Activated CD4-positive, alpha-beta T cell treated with anti-CD3 and anti-CD28 coated beads, Interleukin-2, amount 50 U/mL, for 24 hours (primary cell): ENCODE results near the gene CCIN.

ENCODE experiments used
- DNase-seq, 2 donors: peaks; one replicate each; pipeline ENCODE4 v3.0.0-alpha.2; 2020; ENCODE audit warnings: low read depth in 1 of 2, low spot score in 1 of 2

Gene CCIN

DNA sequence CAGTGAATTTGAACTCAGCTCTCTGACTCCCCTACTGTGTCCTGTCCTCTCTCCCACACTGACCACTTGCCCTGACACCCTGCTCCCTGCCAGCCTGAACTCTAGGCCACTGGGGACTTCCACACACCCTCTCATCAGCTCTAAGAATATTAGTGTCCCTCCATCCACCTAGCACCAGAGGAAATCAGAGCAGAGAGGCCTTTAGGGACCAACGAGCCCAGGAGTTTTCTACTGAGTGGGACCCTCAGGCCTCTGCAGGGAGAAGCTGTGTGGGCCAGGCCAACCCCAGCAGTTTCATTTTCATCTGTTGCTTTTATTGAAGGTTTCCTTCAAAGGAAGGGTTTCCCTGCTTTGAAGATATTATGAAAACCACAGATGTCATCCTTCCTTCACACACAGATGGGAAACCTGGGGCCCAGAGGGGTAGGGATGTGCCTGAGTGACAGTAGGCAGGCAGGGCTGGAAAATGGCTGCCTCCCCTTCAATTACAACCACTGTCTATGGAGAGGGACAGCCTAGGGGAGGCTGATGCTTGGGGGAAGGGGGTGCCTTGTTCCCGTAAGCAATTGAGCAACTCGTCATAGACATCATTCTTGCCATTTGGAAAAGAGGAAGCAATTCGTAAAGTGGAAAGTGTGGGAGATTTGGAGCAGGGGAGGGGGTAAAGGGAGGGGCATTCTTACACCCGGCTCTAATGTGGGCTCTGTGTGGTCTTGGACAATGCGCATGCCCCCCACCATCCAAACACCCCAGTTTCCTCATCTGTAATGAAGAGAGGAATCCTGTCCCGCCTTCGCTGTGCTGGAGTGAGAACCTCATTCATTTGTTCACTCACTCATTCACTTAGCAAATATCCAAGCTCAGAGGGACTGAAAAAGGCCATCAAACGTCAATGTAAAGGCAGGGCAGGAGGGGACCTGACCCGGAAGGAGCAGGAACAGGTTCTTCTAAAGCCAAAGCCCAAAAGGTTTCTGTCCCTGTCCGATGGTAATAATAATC is 28.8 kb upstream of the CCIN start:
- no peak for DNase-seq

DNA sequence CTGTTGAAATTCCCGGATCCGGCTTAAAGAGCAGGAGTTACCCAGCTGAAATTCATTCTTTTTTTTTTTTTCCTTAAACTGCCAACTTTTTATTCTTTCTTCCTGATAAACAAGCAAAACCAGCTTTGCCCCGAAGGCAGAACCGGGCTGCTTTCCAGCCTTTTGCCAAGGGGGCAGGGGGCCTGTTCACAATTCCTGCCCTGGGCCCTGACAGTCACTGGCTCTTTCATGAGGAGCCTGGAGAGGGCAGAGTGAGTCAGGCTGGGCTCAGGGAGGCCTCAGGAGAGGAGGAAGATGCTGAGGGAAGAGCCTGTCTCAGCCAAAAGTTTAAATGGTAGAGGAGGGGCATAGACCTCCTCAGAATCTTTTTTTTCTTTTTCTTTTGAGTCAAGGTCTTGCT is 27.9 kb upstream of the CCIN start:
- no peak for DNase-seq

DNA sequence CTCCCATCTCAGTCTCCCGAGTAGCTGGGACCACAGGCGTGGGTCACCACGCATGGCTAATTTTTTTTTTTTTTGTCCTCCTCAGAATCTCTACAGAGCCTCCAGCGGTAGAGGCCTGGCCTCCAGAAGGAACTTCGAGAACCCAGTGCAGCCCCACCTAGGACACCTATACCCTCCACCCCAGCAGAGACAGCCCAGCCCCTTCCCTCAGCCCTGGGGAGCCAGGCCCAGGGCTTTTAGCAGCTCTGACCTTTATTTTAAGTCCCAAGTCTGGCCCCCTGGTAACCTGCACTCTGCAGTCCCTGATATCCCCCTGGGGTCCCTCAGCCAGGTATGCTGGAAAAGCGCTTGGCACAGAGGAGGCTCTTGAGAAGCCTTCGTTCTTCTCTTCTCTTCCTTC is 27.4 kb upstream of the CCIN start:
- DNase-seq: no peak

DNA sequence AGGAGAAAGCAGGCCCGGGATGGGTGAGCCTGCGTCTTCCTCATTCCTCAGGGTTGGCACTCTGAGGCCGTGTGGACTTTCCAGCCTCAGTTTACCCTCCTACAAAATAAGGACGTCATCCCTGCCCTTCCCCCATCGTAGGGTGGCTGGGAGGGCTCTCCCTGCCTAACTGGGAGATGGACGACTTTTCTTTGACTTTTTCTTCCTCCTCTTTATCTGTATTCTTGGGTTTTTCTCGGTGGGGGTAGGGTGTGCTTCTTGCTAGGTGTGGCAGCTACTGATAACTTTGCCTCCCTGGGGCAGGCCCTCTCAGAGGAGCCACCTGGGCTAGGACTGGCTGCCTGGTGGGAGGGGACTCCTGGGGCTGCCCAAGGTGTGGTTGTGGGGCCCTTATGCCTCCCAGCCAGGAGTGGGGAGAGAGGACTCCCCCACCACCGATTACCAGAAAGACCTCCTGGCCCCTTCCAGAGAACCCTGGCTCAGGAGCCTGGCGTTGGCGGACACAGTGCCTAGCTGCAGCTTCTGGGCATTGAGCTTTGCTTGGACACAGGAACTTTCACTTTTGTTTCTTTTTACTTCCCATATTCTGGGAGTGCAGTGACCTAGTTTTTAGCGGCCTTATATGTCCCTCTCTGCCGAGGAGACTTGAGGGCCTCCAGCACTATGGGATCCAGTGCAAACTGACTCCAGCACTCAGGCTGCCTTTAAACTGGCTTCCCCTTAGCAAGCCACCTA is 26.5 kb upstream of the CCIN start:
- DNase-seq: no peak

DNA sequence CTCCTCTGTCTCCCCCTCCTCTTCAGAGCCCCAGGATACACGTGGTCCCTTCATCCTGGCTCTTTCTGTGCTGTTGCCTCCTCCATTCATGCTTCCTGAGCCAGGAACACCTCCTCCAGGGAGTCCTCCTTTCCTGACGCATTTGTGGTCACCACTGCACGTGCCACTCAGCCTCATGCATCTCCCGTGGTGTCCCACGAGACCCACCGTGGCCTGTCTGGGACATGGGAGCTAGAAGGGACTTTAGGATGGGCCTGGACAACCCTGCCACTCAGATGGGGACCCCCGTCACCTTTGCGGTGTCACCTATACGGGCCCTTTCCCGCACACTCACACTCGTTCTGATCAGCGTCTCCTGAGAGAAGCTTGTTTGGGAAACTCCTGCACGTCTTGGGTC is 25.9 kb upstream of the CCIN start:
- no peak for DNase-seq

DNA sequence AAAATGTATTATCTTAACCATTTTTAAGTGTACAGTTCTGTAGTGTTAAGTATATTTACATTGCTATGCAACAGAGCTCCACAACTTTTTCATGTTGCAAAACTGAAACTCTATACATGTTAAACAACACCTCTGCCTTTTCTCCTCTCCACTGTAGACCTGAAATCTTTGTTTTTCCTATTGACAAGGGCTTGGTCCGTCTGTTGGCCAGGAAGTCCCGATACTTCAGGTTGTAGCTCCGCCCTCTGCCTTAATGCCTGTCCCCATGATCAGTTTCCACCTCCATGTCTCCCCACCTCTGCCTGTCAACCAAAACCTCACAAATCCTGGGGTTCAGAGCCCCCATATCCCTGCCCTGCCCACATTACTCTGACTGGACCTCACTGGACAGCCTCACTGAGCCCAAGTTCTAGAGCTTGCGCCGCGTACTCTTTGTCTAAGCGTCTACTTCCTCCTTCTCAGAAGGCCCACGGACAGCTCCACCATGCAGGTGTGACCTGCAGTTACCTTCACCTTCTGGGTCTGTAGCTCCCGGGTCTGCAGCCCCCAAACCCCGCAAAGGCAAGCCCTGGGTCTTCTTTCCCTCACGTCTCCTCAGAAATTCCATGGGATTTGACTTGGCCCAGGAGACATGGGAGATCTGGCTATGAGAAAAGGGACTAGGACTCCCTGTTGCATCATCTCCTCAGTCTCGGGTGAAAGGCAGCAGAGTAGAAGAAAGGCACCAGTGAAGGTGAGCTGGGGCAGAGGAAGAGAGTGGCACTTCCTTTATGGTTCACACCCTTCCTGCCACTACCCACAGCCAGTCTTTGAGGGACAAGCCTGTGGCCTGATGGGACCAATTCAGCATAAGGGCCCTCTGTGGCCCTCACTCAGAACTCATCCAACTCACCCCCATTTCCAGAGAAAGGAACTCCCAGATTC is 24.6 kb upstream of the CCIN start:
- no peak for DNase-seq

DNA sequence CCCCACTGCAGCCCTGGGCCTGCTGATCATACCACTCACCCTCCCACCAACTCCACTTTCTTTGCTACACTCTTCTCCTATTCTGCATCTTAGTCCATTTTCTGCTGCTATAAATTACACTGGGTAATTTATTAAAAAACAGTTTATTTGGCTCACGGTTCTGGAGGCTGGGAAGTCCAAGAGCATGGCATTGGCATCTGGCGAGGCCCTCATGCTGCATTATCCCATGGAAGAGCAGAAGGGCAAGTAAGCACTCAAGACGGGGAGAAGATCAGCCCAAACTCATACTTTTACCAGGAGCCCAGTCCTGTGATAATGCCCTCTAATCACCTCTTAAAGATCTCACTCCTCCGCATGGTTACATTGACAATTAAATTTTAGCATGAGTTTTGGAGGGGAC is 23.2 kb upstream of the CCIN start:
- no peak for DNase-seq

DNA sequence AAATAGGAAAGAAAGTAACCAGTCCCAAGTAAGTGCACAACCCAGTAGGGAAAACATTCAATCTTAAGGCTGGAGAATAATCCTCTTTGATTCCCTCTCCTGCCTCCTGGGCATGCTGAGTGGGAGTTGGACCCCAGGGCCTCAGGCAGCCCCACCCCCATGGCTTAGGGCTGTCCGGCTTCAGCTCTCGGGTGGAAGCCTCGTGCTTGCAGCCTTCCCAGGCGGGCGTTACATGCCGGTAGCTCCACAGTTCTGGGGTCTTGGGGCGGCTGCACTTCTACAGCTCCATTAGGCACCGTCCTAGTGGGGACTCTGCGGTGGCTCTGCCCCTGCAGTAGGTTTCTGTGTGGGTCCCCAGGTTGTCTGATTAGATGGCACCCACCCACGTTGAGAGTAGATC is 22.5 kb upstream of the CCIN start:
- no peak for DNase-seq

DNA sequence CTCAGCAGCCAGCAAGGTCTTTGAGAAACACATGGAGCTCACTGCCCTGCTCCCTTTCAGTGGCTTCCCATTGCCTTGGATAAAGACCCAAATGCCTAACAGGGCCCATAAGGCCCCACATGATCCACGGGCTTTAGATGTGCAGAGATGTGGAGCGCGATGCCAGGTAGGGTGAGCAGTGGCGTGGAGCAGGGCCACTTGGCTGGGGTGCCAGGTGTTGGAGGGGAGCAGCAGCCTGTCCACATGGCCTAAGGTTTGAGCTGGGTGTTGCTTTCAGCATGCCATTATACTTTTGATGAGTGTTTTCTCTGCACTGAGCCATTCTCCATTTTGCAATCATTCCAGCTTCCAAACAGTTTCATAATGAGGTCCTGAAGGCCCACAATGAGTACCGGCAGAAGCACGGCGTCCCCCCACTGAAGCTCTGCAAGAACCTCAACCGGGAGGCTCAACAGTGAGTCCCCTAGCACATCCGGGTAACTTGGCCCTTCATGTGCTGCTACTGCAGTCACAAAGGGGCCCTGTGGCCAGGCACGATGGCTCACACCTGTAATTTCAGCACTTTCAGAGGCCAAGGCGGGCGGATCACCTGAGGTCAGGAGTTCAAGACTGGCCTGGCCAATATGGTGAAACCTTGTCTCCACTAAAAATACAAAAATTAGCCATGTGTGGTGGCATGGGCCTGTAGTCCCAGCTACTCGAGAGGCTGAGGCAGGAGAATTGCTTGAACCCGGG is 21.6 kb upstream of the CCIN start:
- DNase-seq: no peak

DNA sequence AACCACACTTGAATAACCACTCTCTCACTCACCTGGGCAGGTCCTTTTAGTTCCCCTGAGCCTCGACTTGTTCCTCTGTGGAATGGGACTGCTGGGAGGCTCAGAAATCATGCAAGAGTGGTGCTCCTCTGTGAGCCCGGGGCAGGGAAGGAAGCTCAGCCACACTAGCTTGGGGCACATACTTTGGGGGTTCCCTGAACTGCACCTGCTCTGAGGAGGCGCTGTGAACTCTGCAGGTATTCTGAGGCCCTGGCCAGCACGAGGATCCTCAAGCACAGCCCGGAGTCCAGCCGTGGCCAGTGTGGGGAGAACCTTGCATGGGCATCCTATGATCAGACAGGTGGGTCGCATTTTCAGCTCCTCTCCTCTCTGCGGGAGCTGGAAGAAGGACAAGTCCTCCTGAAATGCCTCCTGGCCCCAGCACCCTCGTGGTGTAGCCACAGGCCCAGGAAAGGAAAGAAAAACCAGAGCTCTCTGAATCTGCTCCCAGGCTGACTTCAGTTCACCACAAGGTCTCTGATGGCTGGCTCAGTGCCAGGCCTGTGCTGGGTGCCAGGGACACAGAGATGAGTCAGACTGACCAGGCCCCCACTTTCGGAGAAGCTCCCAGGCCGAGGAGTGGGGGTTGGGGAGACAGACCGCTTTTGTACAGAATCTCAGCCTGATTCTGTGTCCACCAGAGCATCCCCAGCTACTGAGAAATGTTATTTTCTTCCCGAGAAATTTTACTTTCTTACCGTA is 20.7 kb upstream of the CCIN start:
- no peak for DNase-seq

DNA sequence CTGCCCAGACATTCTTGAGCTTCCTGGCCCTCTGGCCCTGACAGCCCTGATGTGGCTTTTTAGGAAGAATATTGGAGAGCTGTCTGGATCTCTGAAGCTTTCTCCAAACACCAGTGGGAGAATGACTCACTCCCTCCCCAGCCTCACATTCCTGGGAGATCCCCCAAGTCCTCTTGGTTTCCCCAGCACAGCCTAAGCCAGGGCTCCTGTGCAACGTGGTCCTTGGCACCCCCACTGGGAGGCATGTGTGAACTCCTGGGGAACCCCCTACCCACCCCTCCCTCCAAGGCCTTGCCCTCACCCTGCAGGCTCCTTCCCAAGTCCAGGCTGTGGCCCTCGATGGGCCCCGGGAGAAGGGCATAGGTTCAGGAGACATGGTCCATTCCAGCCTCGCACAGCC is 20.0 kb upstream of the CCIN start:
- no peak for DNase-seq

DNA sequence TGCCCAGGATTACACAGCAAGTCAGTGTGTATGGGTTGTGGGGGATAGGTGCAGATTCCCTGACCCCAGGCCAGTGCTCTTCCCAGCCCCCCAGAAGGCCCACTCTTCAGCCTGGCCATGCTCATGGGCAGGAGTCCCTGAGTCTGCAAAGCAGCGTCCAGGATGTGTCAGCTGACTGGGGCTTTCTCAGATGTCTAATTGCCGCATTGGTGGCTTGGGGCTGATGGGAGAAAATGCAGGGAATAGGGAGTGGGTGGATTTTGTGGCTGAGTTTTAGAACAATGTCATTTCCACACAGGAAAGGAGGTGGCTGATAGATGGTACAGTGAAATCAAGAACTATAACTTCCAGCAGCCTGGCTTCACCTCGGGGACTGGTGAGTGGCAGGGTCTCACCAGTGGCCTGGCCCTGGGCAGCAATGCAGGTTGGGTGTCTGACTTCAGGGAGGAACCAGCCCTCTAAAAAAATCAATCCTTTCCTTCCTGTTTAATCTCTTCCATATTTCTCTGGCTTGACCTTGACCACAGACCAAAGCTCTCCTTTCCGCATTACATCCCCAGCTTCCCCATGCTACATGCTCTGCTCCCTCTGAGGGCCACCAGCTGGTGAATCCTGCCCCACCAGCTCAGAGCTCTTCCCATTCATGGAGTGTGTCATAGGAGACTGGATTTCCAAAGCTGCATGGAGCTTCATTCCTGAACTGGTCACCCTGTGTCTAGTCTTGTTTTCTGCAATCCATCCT is 18.4 kb upstream of the CCIN start:
- DNase-seq: no peak

DNA sequence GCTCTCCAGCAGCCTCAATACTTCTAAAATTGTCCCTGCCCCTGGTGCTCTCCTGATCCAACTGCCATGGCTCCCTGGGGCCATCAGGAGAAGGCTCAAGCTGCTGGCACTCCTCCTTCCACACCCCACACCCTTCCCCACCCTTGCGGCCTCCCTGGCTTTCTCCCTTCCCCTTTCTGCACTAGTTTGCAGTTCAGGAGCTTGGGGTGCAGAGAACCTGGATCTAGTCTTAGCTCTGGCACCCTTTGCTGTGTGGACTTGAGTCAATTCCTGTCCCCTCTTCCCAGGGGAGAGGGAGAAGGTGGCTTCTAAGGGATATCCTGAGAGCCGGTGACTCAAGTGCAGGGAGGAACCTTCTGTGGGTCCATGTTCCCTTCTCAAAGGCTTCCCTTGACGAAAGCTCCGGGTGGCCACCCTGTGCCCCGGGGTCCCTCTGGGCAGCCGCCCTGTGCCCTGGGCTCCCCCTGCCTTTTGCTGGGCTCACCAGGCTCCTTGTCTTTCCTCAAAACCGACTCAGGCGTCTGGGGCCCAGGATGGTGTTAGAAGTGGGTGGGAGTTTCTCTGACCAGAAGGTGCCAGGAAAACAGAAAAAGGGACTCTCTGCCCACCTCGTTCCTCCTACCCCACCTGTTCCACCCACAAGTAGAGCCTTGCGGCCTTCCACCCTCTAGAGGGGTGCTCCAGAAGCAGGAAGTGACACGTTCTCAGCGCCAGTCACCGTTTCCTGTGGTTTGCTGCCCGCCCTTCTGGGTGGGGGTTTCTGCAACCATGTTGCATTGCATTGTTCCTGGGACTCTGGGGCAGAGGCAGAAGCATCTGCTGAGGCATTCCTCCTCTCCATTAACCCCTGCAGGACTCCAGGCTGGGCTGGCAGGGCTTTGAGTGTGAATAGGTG is 17.6 kb upstream of the CCIN start:
- peak; percentile 61 to 82 for DNase-seq

DNA sequence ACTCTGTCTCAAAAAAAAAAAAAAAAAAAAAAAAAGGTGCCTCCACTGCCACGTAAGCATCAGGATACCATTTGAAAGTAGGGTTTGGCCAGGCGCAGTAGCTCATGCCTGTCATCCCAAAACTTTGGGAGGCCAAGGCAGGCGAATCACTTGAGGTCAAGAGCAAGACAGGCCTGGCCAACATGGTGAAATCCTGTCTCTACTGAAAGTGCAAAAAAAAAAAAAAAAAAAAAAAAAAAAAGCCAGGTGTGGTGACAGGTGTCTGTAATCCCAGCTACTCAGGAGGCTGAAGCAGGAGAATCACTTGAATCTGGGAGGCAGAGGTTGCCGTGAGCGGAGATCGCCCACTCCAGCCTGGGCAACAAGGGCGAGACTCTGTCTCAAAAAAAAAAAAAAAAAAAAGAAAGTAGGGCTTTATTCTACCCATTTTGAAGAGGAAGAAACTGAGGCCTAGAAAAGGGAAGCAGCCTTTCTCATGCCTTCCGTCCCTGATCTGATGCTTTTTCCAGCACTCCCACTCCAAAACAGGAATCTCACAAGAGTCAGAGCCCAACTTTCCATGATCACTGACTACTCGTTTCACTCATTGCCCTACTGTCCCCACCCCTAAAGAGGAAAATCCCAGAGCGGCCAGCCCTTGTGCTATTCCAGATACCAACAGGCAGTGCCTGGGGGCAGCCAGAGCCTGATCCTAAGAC is 16.3 kb upstream of the CCIN start:
- DNase-seq: no peak

DNA sequence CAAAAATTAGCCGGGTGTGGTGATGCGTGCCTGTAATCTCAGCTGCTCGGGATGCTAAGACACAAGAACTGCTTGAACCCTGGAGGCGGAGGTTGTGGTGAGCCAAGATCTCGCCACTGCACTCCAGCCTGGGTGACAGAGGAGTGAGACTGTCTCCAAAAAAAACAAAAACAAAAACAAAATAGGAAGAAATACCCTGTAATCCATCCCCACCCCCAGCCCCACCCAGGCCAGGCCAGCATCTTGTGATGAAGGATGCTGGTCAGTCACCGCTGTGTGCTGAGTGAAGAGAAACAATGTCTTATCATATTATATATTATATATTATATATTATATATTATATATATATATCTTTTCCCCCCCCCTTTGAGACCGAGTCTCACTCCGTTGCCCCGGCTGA is 15.4 kb upstream of the CCIN start:
- no peak for DNase-seq

DNA sequence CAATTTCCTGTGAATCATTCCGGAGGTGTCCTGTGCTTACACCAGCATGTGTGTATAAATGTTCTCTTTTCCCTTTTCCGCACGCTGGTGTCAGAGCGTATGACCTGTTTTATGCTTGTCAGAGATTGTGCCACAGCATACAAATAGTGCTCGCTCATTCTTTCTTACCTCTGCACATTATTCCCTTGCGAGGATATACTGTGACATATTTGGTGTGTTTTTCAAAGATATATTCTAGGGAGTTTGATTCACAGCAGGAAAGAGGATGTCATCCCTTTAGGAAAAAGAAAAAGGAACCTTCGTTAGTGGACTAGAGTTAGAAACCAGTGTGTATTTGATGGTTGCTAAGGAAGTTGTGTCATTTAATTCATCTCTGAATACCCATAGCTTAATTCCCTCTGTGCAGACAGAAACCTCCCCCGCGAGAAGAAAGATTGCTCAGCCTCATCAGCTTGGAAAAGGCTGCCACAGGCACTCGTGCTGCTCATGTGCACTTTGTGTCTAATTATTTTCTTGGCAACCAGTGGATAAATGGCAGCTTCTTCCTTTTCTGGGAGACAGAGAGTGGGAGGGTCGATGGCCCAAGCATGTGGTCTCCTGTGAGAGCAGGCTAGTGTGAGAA is 14.7 kb upstream of the CCIN start:
- DNase-seq: no peak

DNA sequence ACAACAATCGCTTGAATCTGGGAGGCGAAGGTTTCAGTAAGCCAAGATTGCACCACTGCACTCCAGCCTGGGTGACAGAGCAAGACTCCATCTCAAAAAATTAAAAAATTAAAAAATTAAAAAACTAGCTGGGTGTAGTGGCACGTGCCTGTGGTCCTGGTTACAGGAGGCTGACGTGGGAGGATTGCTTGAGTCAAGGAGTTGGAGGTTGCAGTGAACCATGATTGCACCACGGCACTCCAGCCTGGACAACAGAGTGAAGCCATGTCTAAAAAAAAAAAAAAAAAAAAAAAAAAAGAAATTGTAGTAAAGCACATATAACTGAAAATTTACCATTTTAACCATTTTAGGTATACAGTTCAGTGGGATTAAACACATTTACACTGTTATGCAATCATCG is 13.1 kb upstream of the CCIN start:
- DNase-seq: no peak
